ENCODE results near the gene RPIA. TPM values are rescaled to one million over a fixed set of nuclear protein-coding genes. Genes with fewer than 3 reads are reported as not detected.
"Not testable (repeated sequence)": the region's sequence is repeated elsewhere in the genome, so short reads cannot be mapped to it uniquely, and the experiment has no call there.

RPIA gene
- total RNA-seq, 1 donor from 2014 or later = 13.3 TPM

- no peak overlapping the region for H3K9ac ChIP-seq (ENCODE audit: low read length)
- H3K79me2 ChIP-seq (ENCODE audit: insufficient read depth, low read length) = no peaks in the 10 kb centered on the region
- TF ChIP-seq, protein P1, sequence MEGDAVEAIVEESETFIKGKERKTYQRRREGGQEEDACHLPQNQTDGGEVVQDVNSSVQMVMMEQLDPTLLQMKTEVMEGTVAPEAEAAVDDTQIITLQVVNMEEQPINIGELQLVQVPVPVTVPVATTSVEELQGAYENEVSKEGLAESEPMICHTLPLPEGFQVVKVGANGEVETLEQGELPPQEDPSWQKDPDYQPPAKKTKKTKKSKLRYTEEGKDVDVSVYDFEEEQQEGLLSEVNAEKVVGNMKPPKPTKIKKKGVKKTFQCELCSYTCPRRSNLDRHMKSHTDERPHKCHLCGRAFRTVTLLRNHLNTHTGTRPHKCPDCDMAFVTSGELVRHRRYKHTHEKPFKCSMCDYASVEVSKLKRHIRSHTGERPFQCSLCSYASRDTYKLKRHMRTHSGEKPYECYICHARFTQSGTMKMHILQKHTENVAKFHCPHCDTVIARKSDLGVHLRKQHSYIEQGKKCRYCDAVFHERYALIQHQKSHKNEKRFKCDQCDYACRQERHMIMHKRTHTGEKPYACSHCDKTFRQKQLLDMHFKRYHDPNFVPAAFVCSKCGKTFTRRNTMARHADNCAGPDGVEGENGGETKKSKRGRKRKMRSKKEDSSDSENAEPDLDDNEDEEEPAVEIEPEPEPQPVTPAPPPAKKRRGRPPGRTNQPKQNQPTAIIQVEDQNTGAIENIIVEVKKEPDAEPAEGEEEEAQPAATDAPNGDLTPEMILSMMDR (IDR thresholded peaks at IDR 0.05; ENCODE audit: insufficient read depth, low read depth, low read length) = no peak
- peak; percentile 68 for TF ChIP-seq EZH2 (IDR thresholded peaks at IDR 0.05; ENCODE audit: insufficient read depth, low read length)
- Mint-ChIP-seq H3K27ac (ENCODE audit: unreplicated experiment) (peak overlapping the region; percentile 53), H3K4me1 (ENCODE audit: low read depth, unreplicated experiment) (no peaks in the 10 kb centered on the region), H3K4me3 (ENCODE audit: unreplicated experiment) (peak overlapping the region; percentile 82), H3K36me3 (ENCODE audit: low read depth, unreplicated experiment) (peaks cover 3% of the 10 kb centered on the region), H3K27me3 (ENCODE audit: low read depth, unreplicated experiment) (peaks cover 25% of the 10 kb centered on the region), H3K9me3 (ENCODE audit: unreplicated experiment) (peaks cover 3% of the 10 kb centered on the region)
- peak overlapping the region; percentile 69 for H2AFZ ChIP-seq (ENCODE audit: low read depth, low read length)
- H3K9me3 ChIP-seq (ENCODE audit: insufficient read depth, low read depth, low read length) = no peaks in the 10 kb centered on the region
- DNase-seq (ENCODE audit: low read depth) (peak; percentile 6), FAIRE-seq (no peak)
- peak overlapping the region; percentile 80 for H3K4me2 ChIP-seq (ENCODE audit: low read length)
- peaks cover 9% of the 10 kb centered on the region for H3K4me1 ChIP-seq (ENCODE audit: insufficient read depth, low read length)
- no peaks in the 10 kb centered on the region for H3K27me3 ChIP-seq (ENCODE audit: insufficient read depth, low read length)
- no peak overlapping the region for H3K27ac ChIP-seq (ENCODE audit: low read depth, low read length)
- H3K4me3 ChIP-seq (ENCODE audit: insufficient read depth, low read depth, low read length) = peak overlapping the region; percentile 46
- H4K20me1 ChIP-seq (ENCODE audit: insufficient read depth, low read length) = no peaks in the 10 kb centered on the region
- H3K36me3 ChIP-seq (ENCODE audit: insufficient read depth, low read length) = no peaks in the 10 kb centered on the region
These were observed 73.8 kb downstream of the RPIA start for GRCh38 chr2:88765154-88765888.

DNA sequence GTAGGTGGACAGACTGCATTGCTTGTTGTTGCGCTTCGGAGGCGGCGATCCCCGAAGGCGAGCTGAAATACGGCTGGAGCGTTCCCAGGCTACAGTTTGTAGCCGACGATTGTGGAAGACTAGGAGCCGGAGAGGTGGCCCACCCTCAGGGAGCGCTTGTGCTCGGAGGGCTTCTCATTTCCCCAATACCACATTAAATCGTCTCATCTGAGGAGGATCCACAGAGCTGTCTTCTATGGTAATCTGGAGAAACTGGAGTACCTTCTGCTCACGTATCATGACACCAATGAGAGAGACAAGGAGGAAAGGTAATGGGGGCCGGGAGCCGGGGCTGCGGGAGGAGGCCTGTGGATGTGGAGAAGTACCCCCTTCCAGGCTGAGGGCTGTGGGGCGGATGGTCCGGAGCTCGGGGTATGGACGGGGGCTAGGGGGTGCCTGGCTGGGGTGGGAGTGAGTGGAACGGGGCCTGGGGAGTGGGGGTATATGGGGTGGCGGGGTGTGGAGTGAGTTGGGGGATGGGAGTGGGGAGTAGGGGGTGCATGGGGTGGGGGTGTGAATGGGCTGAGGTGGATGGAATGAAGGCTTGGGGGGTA, 74.5 kb downstream of the RPIA start:
- Histone ChIP-seq H2AFZ (ENCODE audit: low read depth, low read length) (peak overlapping the region; percentile 69), H3K4me3 (ENCODE audit: insufficient read depth, low read depth, low read length) (peak overlapping the region; percentile 46), H3K4me2 (ENCODE audit: low read length) (peak overlapping the region; percentile 80)
- not testable (repeated sequence) for H3K36me3 Mint-ChIP-seq (ENCODE audit: low read depth, unreplicated experiment); H3K79me2 ChIP-seq (ENCODE audit: insufficient read depth, low read length); DNase-seq (ENCODE audit: low read depth); H4K20me1 ChIP-seq (ENCODE audit: insufficient read depth, low read length); H3K27me3 ChIP-seq (ENCODE audit: insufficient read depth, low read length); H3K9ac ChIP-seq (ENCODE audit: low read length); H3K9me3 ChIP-seq (ENCODE audit: insufficient read depth, low read depth, low read length); H3K4me1 Mint-ChIP-seq (ENCODE audit: low read depth, unreplicated experiment); H3K4me1 ChIP-seq (ENCODE audit: insufficient read depth, low read length); H3K9me3 Mint-ChIP-seq (ENCODE audit: unreplicated experiment); FAIRE-seq; H3K36me3 ChIP-seq (ENCODE audit: insufficient read depth, low read length); H3K27ac ChIP-seq (ENCODE audit: low read depth, low read length)
- H3K27ac Mint-ChIP-seq (ENCODE audit: unreplicated experiment) = peak overlapping the region; percentile 53
- peak overlapping the region; percentile 82 for H3K4me3 Mint-ChIP-seq (ENCODE audit: unreplicated experiment)
- H3K27me3 Mint-ChIP-seq (ENCODE audit: low read depth, unreplicated experiment) = peaks cover 25% of the 10 kb centered on the region

DNA sequence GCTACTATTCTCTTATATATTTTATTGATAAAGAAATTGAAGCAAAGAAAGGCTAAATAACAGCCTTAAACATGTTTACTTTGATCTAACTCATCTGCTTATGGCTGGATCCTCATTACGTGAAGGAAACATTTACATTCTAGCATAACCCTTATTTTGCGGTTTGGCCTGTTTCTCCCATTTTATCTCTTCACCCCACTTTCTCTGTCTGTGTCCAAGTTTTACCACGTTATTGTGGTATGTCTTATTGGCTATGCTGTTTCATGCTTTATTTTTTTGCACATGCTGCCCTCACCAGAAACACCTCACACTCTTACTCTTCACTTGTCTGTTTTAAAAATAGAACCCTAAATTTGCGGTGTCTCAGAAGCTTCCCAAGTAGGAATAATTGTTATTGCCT, 78.5 kb downstream of the RPIA start:
- Histone ChIP-seq H3K4me3 (ENCODE audit: insufficient read depth, low read depth, low read length) (no peak overlapping the region), H3K36me3 (ENCODE audit: insufficient read depth, low read length) (no peaks in the 10 kb centered on the region), H3K9ac (ENCODE audit: low read length) (no peak overlapping the region), H3K79me2 (ENCODE audit: insufficient read depth, low read length) (no peaks in the 10 kb centered on the region), H3K4me1 (ENCODE audit: insufficient read depth, low read length) (peaks cover 8% of the 10 kb centered on the region), H2AFZ (ENCODE audit: low read depth, low read length) (no peak overlapping the region), H3K4me2 (ENCODE audit: low read length) (no peak overlapping the region), H3K27me3 (ENCODE audit: insufficient read depth, low read length) (no peaks in the 10 kb centered on the region), H4K20me1 (ENCODE audit: insufficient read depth, low read length) (no peaks in the 10 kb centered on the region), H3K9me3 (ENCODE audit: insufficient read depth, low read depth, low read length) (no peaks in the 10 kb centered on the region), H3K27ac (ENCODE audit: low read depth, low read length) (no peak overlapping the region)
- FAIRE-seq = no peak
- Mint-ChIP-seq H3K27ac (ENCODE audit: unreplicated experiment) (no peak overlapping the region), H3K4me1 (ENCODE audit: low read depth, unreplicated experiment) (no peaks in the 10 kb centered on the region), H3K9me3 (ENCODE audit: unreplicated experiment) (no peaks in the 10 kb centered on the region), H3K27me3 (ENCODE audit: low read depth, unreplicated experiment) (peaks cover 9% of the 10 kb centered on the region), H3K36me3 (ENCODE audit: low read depth, unreplicated experiment) (no peaks in the 10 kb centered on the region), H3K4me3 (ENCODE audit: unreplicated experiment) (no peak overlapping the region)
- TF ChIP-seq, protein P1 (IDR thresholded peaks at IDR 0.05; ENCODE audit: insufficient read depth, low read depth, low read length) = no peak
- no peak for TF ChIP-seq EZH2 (IDR thresholded peaks at IDR 0.05; ENCODE audit: insufficient read depth, low read length)
- no peak for DNase-seq (ENCODE audit: low read depth)

- not testable (repeated sequence) for H3K27ac Mint-ChIP-seq (ENCODE audit: unreplicated experiment); H3K9me3 ChIP-seq (ENCODE audit: insufficient read depth, low read depth, low read length); H3K4me1 Mint-ChIP-seq (ENCODE audit: low read depth, unreplicated experiment); H3K27ac ChIP-seq (ENCODE audit: low read depth, low read length); H3K79me2 ChIP-seq (ENCODE audit: insufficient read depth, low read length); H3K27me3 ChIP-seq (ENCODE audit: insufficient read depth, low read length); H3K4me3 ChIP-seq (ENCODE audit: insufficient read depth, low read depth, low read length); H3K36me3 Mint-ChIP-seq (ENCODE audit: low read depth, unreplicated experiment); H3K4me1 ChIP-seq (ENCODE audit: insufficient read depth, low read length); H3K9ac ChIP-seq (ENCODE audit: low read length); FAIRE-seq; H4K20me1 ChIP-seq (ENCODE audit: insufficient read depth, low read length); H3K36me3 ChIP-seq (ENCODE audit: insufficient read depth, low read length); H3K27me3 Mint-ChIP-seq (ENCODE audit: low read depth, unreplicated experiment); H3K4me2 ChIP-seq (ENCODE audit: low read length); H3K9me3 Mint-ChIP-seq (ENCODE audit: unreplicated experiment); H3K4me3 Mint-ChIP-seq (ENCODE audit: unreplicated experiment); H2AFZ ChIP-seq (ENCODE audit: low read depth, low read length); DNase-seq (ENCODE audit: low read depth)
These were observed 82.0 kb downstream of the RPIA start for GRCh38 chr2:88773233-88774028.
